ENCODE data around the gene GATAD2B. TPM values are rescaled to one million over a fixed set of nuclear protein-coding genes. Genes with fewer than 3 reads are reported as not detected.

Gene GATAD2B
- total RNA-seq, 1 experiment from 2014 or later = 46.9 TPM

DNA sequence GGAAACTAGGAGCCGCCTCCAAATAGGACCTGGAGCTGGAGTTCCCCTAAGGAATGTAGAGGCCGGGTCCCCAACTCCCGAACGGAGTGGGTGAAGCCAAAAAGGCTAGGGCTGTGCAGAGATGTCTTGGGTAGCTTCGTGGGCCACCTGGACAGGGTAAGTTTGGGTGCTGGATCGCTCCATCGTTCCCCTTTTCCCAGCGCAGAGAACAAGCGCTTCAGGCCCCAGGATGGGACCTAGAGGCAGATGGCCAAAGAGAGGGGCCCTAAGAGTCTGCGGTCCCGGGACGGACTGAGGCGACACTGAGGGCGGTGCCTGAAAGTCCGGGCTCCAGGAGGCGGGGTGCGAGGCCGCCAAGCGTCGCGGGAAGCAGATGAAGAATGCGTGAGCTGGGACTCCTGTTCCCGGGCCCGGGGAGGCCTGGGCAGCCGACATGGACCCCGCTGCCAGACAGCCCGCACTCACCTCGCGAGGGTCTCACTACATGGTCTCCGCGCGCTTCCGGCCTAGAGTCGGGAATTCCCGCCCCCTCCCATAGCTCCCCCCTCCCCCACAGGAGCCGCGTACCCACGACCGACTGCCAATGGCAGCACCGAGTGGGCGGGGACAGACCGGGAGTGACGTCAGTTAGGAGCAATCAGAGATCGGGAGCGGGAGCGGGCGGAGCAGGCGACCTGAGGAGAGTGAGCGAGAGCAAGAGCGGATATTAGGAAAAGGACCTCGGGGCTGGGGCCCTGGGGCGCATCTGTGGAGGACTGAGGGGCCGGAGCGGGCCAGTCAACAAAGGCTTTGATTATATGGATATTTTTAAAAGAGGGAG lies 40.5 kb upstream of the GATAD2B start, which contains the start of gene SLC39A1 (continued):
- TF ChIP-seq MYBL2 (CRISPR knock-in tag; IDR thresholded peaks at IDR 0.05) (peak; percentile 66), NR2C2 (CRISPR knock-in tag; IDR thresholded peaks at IDR 0.05) (no peak), ZBTB21 (CRISPR knock-in tag; IDR thresholded peaks at IDR 0.05; ENCODE audit: borderline replicate concordance) (no peak), JUN (CRISPR knock-in tag; IDR thresholded peaks at IDR 0.05) (peak; percentile 47; the same call in 1 of the 2 replicates), NFYB (CRISPR knock-in tag; conservative IDR thresholded peaks at IDR 0.05; ENCODE audit: low read depth) (peak; percentile 85), CREB1 (CRISPR knock-in tag; IDR thresholded peaks at IDR 0.05) (no peak), ETV6 (CRISPR knock-in tag; IDR thresholded peaks at IDR 0.05) (peak; percentile 20; the same call in 1 of the 2 replicates), KAT7 (CRISPR knock-in tag; IDR thresholded peaks at IDR 0.05; ENCODE audit: borderline replicate concordance) (no peak; the same call in 1 of the 2 replicates), NR3C1 (CRISPR knock-in tag; conservative IDR thresholded peaks at IDR 0.05; ENCODE audit: low read depth) (peak; percentile 24; the same call in 1 of the 2 replicates), ZNF219 (CRISPR knock-in tag; IDR thresholded peaks at IDR 0.05; ENCODE audit: borderline replicate concordance) (no peak), ZNF396 (CRISPR knock-in tag; IDR thresholded peaks at IDR 0.05; ENCODE audit: borderline replicate concordance) (no peak), FOXP1 (CRISPR knock-in tag; IDR thresholded peaks at IDR 0.05; ENCODE audit: borderline replicate concordance) (0 out of 2 replicates have a peak, but pooled peaks have one; percentile 80), ZNF121 (CRISPR knock-in tag; IDR thresholded peaks at IDR 0.05) (peak; percentile 97)
- TF ChIP-seq, protein P1, sequence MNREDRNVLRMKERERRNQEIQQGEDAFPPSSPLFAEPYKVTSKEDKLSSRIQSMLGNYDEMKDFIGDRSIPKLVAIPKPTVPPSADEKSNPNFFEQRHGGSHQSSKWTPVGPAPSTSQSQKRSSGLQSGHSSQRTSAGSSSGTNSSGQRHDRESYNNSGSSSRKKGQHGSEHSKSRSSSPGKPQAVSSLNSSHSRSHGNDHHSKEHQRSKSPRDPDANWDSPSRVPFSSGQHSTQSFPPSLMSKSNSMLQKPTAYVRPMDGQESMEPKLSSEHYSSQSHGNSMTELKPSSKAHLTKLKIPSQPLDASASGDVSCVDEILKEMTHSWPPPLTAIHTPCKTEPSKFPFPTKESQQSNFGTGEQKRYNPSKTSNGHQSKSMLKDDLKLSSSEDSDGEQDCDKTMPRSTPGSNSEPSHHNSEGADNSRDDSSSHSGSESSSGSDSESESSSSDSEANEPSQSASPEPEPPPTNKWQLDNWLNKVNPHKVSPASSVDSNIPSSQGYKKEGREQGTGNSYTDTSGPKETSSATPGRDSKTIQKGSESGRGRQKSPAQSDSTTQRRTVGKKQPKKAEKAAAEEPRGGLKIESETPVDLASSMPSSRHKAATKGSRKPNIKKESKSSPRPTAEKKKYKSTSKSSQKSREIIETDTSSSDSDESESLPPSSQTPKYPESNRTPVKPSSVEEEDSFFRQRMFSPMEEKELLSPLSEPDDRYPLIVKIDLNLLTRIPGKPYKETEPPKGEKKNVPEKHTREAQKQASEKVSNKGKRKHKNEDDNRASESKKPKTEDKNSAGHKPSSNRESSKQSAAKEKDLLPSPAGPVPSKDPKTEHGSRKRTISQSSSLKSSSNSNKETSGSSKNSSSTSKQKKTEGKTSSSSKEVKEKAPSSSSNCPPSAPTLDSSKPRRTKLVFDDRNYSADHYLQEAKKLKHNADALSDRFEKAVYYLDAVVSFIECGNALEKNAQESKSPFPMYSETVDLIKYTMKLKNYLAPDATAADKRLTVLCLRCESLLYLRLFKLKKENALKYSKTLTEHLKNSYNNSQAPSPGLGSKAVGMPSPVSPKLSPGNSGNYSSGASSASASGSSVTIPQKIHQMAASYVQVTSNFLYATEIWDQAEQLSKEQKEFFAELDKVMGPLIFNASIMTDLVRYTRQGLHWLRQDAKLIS (CRISPR knock-in tag; IDR thresholded peaks at IDR 0.05; ENCODE audit: borderline replicate concordance) = peak; percentile 21; the same call in 1 of the 2 replicates
- TF ChIP-seq, protein P2, sequence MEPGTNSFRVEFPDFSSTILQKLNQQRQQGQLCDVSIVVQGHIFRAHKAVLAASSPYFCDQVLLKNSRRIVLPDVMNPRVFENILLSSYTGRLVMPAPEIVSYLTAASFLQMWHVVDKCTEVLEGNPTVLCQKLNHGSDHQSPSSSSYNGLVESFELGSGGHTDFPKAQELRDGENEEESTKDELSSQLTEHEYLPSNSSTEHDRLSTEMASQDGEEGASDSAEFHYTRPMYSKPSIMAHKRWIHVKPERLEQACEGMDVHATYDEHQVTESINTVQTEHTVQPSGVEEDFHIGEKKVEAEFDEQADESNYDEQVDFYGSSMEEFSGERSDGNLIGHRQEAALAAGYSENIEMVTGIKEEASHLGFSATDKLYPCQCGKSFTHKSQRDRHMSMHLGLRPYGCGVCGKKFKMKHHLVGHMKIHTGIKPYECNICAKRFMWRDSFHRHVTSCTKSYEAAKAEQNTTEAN (CRISPR knock-in tag; IDR thresholded peaks at IDR 0.05) = 0 out of 2 replicates have a peak, but pooled peaks have one; percentile 30
- TF ChIP-seq, protein P3, sequence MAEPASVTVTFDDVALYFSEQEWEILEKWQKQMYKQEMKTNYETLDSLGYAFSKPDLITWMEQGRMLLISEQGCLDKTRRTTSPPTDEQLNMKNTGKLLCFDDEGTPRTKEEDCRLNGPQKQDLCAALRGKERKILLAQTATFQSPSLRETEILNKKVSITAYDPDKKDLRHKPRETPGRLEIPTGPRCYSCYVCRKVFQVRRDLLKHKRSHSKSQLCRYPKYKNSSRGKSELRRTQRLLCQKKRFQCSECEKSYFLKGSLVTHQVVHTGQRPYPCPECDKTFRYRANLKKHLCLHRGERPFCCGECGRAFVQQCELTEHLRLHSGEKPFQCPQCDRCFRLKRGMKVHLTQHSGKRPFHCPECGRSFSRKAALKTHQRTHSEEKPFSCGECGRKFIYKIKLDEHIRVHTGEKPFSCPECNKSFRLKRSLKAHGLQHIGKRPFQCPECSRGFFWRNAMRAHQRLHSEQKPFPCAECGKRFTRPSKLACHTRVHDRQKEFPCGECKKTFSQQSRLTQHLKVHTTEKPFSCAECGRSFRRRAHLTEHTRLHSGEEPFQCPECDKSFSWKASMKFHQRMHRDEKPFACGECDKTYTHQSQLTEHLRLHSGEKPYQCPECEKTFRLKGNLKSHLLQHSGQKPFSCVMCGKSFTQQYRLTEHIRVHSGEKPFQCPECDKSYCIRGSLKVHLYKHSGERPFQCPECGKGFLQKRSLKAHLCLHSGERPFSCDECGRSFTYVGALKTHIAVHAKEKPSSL (CRISPR knock-in tag; conservative IDR thresholded peaks at IDR 0.05) = no peak
- TF ChIP-seq, protein P4, sequence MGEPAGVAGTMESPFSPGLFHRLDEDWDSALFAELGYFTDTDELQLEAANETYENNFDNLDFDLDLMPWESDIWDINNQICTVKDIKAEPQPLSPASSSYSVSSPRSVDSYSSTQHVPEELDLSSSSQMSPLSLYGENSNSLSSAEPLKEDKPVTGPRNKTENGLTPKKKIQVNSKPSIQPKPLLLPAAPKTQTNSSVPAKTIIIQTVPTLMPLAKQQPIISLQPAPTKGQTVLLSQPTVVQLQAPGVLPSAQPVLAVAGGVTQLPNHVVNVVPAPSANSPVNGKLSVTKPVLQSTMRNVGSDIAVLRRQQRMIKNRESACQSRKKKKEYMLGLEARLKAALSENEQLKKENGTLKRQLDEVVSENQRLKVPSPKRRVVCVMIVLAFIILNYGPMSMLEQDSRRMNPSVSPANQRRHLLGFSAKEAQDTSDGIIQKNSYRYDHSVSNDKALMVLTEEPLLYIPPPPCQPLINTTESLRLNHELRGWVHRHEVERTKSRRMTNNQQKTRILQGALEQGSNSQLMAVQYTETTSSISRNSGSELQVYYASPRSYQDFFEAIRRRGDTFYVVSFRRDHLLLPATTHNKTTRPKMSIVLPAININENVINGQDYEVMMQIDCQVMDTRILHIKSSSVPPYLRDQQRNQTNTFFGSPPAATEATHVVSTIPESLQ (CRISPR knock-in tag; IDR thresholded peaks at IDR 0.05) = no peak
- TF ChIP-seq, protein P5, sequence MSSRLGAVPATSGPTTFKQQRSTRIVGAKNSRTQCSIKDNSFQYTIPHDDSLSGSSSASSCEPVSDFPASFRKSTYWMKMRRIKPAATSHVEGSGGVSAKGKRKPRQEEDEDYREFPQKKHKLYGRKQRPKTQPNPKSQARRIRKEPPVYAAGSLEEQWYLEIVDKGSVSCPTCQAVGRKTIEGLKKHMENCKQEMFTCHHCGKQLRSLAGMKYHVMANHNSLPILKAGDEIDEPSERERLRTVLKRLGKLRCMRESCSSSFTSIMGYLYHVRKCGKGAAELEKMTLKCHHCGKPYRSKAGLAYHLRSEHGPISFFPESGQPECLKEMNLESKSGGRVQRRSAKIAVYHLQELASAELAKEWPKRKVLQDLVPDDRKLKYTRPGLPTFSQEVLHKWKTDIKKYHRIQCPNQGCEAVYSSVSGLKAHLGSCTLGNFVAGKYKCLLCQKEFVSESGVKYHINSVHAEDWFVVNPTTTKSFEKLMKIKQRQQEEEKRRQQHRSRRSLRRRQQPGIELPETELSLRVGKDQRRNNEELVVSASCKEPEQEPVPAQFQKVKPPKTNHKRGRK (CRISPR knock-in tag; IDR thresholded peaks at IDR 0.05; ENCODE audit: borderline replicate concordance) = no peak
- TF ChIP-seq, protein P6, sequence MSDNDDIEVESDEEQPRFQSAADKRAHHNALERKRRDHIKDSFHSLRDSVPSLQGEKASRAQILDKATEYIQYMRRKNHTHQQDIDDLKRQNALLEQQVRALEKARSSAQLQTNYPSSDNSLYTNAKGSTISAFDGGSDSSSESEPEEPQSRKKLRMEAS (CRISPR knock-in tag; IDR thresholded peaks at IDR 0.05) = peak; percentile 62; the same call in 1 of the 2 replicates
- TF ChIP-seq, protein P7, sequence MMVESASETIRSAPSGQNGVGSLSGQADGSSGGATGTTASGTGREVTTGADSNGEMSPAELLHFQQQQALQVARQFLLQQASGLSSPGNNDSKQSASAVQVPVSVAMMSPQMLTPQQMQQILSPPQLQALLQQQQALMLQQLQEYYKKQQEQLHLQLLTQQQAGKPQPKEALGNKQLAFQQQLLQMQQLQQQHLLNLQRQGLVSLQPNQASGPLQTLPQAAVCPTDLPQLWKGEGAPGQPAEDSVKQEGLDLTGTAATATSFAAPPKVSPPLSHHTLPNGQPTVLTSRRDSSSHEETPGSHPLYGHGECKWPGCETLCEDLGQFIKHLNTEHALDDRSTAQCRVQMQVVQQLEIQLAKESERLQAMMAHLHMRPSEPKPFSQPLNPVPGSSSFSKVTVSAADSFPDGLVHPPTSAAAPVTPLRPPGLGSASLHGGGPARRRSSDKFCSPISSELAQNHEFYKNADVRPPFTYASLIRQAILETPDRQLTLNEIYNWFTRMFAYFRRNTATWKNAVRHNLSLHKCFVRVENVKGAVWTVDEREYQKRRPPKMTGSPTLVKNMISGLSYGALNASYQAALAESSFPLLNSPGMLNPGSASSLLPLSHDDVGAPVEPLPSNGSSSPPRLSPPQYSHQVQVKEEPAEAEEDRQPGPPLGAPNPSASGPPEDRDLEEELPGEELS (CRISPR knock-in tag; IDR thresholded peaks at IDR 0.05) = peak; percentile 51; the same call in 1 of the 2 replicates

All from WTC11 (cell line).